IMR-90 (cell line): ENCODE data around the gene B3GLCT. TPM values are rescaled to one million over a fixed set of nuclear protein-coding genes. Genes with fewer than 3 reads are reported as not detected.

ENCODE experiments used
- ATAC-seq: fragments of 200-7000 bp; cut with Tn5 transposase; 2 replicates; pipeline ENCODE4 v1.9.1; 2020; ENCODE audit warnings: low read depth, mild to moderate bottlenecking, moderate library complexity
- BruUV-seq: library from RNA; stranded (reverse); fragments of 400-500 nt; replicated peaks from 2 replicates; lab custom pipeline; 2021; lab: Mats Ljungman, UMichigan
- CTCF ChIA-PET: fragments of 300-600 bp; formaldehyde crosslinking; extraction: SDS; loops from one replicate; lab custom pipeline; 2021; ENCODE audit warnings: antibody characterized with exemption; lab: Yijun Ruan, JAX
- POLR2A ChIA-PET: fragments of 300-600 bp; sonication (Branson Sonifier 250); formaldehyde crosslinking; loops from one replicate; lab custom pipeline; 2022; ENCODE audit warnings: antibody characterized with exemption; ENCODE audit not compliant: unreplicated experiment; lab: Charles Lee
- DNase-seq: peaks from one replicate; pipeline ENCODE4 v3.0.0; 2013
- H2AFZ ChIP-seq: replicated peaks from 2 replicates; pipeline ENCODE3; 2013; ENCODE audit warnings: low read length, mild to moderate bottlenecking; ENCODE audit not compliant: poor library complexity
- H2AK5ac ChIP-seq: 2 replicates; pipeline ENCODE4 v1.6.1; 2013; ENCODE audit warnings: low read depth, low read length, inconsistent platforms
- H2AK9ac ChIP-seq: replicated peaks from 2 replicates; pipeline ENCODE3; 2013; ENCODE audit warnings: mild to moderate bottlenecking, low read depth, low read length, moderate library complexity; ENCODE audit not compliant: poor library complexity
- H2BK120ac ChIP-seq: 2 replicates; pipeline ENCODE4 v1.6.1; 2013; ENCODE audit warnings: low read depth, low read length, inconsistent platforms
- H2BK15ac ChIP-seq: 3 replicates; pipeline ENCODE4 v1.6.1; 2013; ENCODE audit warnings: low read depth, low read length, inconsistent platforms
- H2BK20ac ChIP-seq: 2 replicates; pipeline ENCODE4 v1.6.1; 2013; ENCODE audit warnings: low read depth, mild to moderate bottlenecking, inconsistent platforms, low read length, moderate library complexity
- H2BK5ac ChIP-seq: 2 replicates; pipeline ENCODE4 v1.6.1; 2013; ENCODE audit warnings: mild to moderate bottlenecking, low read depth, low read length, inconsistent platforms; ENCODE audit not compliant: poor library complexity, severe bottlenecking
- H3K14ac ChIP-seq: replicated peaks from 2 replicates; pipeline ENCODE4 v1.6.1; 2013; ENCODE audit warnings: low read depth, low read length, inconsistent platforms
- H3K18ac ChIP-seq: 2 replicates; pipeline ENCODE4 v1.6.1; 2013; ENCODE audit warnings: low read depth, low read length, control low read depth
- H3K23ac ChIP-seq: 2 replicates; pipeline ENCODE4 v1.6.1; 2013; ENCODE audit warnings: low read depth, low read length, inconsistent platforms
- H3K27ac ChIP-seq: 2 replicates; pipeline ENCODE4 v1.5.1; 2013; ENCODE audit warnings: mild to moderate bottlenecking, control low read depth, low read length; ENCODE audit not compliant: insufficient read depth
- H3K27me3 ChIP-seq: 2 replicates; pipeline ENCODE4 v1.6.1; 2013; ENCODE audit warnings: low read length; ENCODE audit not compliant: control insufficient read depth, insufficient read depth
- H3K36me3 ChIP-seq: 2 replicates; pipeline ENCODE4 v1.6.1; 2013; ENCODE audit warnings: low read length, mixed read lengths; ENCODE audit not compliant: control insufficient read depth, insufficient read depth
- H3K4ac ChIP-seq: 2 replicates; pipeline ENCODE4 v1.6.1; 2013; ENCODE audit warnings: low read depth, low read length, inconsistent platforms
- H3K4me1 ChIP-seq: 2 replicates; pipeline ENCODE4 v1.6.1; 2013; ENCODE audit warnings: low read length, mixed read lengths; ENCODE audit not compliant: control insufficient read depth, insufficient read depth
- H3K4me2 ChIP-seq: 2 replicates; pipeline ENCODE4 v1.6.1; 2013; ENCODE audit warnings: low read depth, mild to moderate bottlenecking, control low read depth, low read length, moderate library complexity
- H3K4me3 ChIP-seq: 2 replicates; pipeline ENCODE4 v1.5.1; 2013; ENCODE audit warnings: low read depth, mild to moderate bottlenecking, control low read depth, low read length, moderate library complexity; ENCODE audit not compliant: insufficient read depth
- H3K56ac ChIP-seq: 2 replicates; pipeline ENCODE4 v1.6.1; 2013; ENCODE audit warnings: low read length, inconsistent platforms; ENCODE audit not compliant: insufficient read depth; ENCODE audit errors: extremely low read depth
- H3K79me1 ChIP-seq, 2 experiments: 2 replicates each; pipeline ENCODE4 v1.6.1; 2013; ENCODE audit warnings: low read length in 2 of 2, inconsistent platforms in 1 of 2, low read depth in 1 of 2
- H3K9ac ChIP-seq: 2 replicates; pipeline ENCODE4 v1.6.1; 2013; ENCODE audit warnings: low read depth, low read length, control low read depth
- H3K9me1 ChIP-seq: 2 replicates; pipeline ENCODE4 v1.6.1; 2013; ENCODE audit warnings: low read length, inconsistent platforms; ENCODE audit not compliant: insufficient read depth
- H3K9me3 ChIP-seq: 2 replicates; pipeline ENCODE4 v1.6.1; 2013; ENCODE audit warnings: low read length; ENCODE audit not compliant: control insufficient read depth, insufficient read depth
- H4K20me1 ChIP-seq: 2 replicates; pipeline ENCODE4 v1.6.1; 2013; ENCODE audit warnings: low read length, inconsistent platforms; ENCODE audit not compliant: insufficient read depth
- H4K5ac ChIP-seq: 2 replicates; pipeline ENCODE4 v1.6.1; 2013; ENCODE audit warnings: mild to moderate bottlenecking, low read depth, low read length, control low read depth
- H4K8ac ChIP-seq, 2 experiments: 2 replicates each; pipeline ENCODE4 v1.6.1; 2013; ENCODE audit warnings: low read depth in 2 of 2, low read length in 2 of 2, control low read depth in 1 of 2, inconsistent platforms in 1 of 2
- H4K91ac ChIP-seq: 2 replicates; pipeline ENCODE4 v1.6.1; 2013; ENCODE audit warnings: low read depth, low read length, inconsistent platforms; ENCODE audit not compliant: insufficient read depth
- BHLHE40 ChIP-seq: fragments of 150-350 bp; IDR thresholded peaks from 2 replicates; pipeline ENCODE4 v1.6.1; 2016; ENCODE audit warnings: mild to moderate bottlenecking, low read depth, low read length
- CEBPB ChIP-seq: IDR thresholded peaks from 2 replicates; pipeline ENCODE4 v1.6.1; 2012; ENCODE audit warnings: low read depth, low read length, improper control_type of control experiment
- CHD1 ChIP-seq: IDR thresholded peaks from 2 replicates; pipeline ENCODE4 v1.6.1; 2012; ENCODE audit warnings: low read depth, low read length, improper control_type of control experiment
- CTCF ChIP-seq: conservative IDR thresholded peaks from 2 replicates; pipeline ENCODE4 v1.5.1; 2012; ENCODE audit warnings: mild to moderate bottlenecking, low read depth, low read length, improper control_type of control experiment
- ELK1 ChIP-seq: fragments of 150-350 bp; IDR thresholded peaks from 2 replicates; pipeline ENCODE4 v1.6.1; 2016; ENCODE audit warnings: low read depth, mild to moderate bottlenecking, low read length, moderate library complexity, borderline replicate concordance
- FOS ChIP-seq: fragments of 150-350 bp; IDR thresholded peaks from 2 replicates; pipeline ENCODE4 v1.6.1; 2016; ENCODE audit warnings: low read depth, low read length
- MAFK ChIP-seq: IDR thresholded peaks from 2 replicates; pipeline ENCODE4 v1.6.1; 2012; ENCODE audit warnings: low read depth, low read length, improper control_type of control experiment
- MAZ ChIP-seq: IDR thresholded peaks from 2 replicates; pipeline ENCODE4 v1.6.1; 2012; ENCODE audit warnings: low read depth, mild to moderate bottlenecking, low read length, improper control_type of control experiment, moderate library complexity, borderline replicate concordance
- MXI1 ChIP-seq: IDR thresholded peaks from 2 replicates; pipeline ENCODE4 v1.6.1; 2012; ENCODE audit warnings: low read depth, mild to moderate bottlenecking, low read length, moderate library complexity, borderline replicate concordance
- NFE2L2 ChIP-seq: fragments of 150-350 bp; IDR thresholded peaks from 2 replicates; pipeline ENCODE4 v1.6.1; 2016; ENCODE audit warnings: low read depth, mild to moderate bottlenecking, low read length
- POLR2A ChIP-seq: IDR thresholded peaks from 2 replicates; pipeline ENCODE4 v1.6.1; 2012; ENCODE audit warnings: mild to moderate bottlenecking, low read depth, low read length
- RAD21 ChIP-seq: IDR thresholded peaks from 2 replicates; pipeline ENCODE4 v1.6.1; 2012; ENCODE audit warnings: low read length, improper control_type of control experiment
- RCOR1 ChIP-seq: IDR thresholded peaks from 2 replicates; pipeline ENCODE4 v1.6.1; 2012; ENCODE audit warnings: mild to moderate bottlenecking, low read length, improper control_type of control experiment; ENCODE audit not compliant: insufficient replicate concordance
- RFX5 ChIP-seq: IDR thresholded peaks from 2 replicates; pipeline ENCODE4 v1.8.0; 2012; ENCODE audit warnings: low read depth, mild to moderate bottlenecking, low read length, moderate library complexity
- SMC3 ChIP-seq: fragments of 150-350 bp; IDR thresholded peaks from 2 replicates; pipeline ENCODE4 v1.6.1; 2016; ENCODE audit warnings: low read depth, mild to moderate bottlenecking, antibody characterized with exemption, low read length, moderate library complexity
- USF2 ChIP-seq: fragments of 150-350 bp; IDR thresholded peaks from 2 replicates; pipeline ENCODE4 v1.6.1; 2017; ENCODE audit warnings: mild to moderate bottlenecking, antibody characterized with exemption, low read length, low read depth
- WGBS, 2 experiments: methylation state at CpG; one replicate each; pipeline versions ENCODE4 v1.1.5 to v1.1.7; 2013; ENCODE audit warnings: missing lambda C conversion rate in 2 of 2; ENCODE audit not compliant: insufficient read length in 1 of 2; ENCODE audit errors: extremely low coverage in 2 of 2; 5-methylcytosine and 5-hydroxymethylcytosine counted together
- dilution Hi-C: fragments of 300-500 bp; cut with HindIII; formaldehyde crosslinking; loops from one replicate; pipeline ENCODE4 v1.14.3; 2018; ENCODE audit warnings: low sequenced_read_pairs; ENCODE audit not compliant: unreplicated experiment
- in situ Hi-C: fragments of 300-500 bp; cut with MboI; formaldehyde crosslinking; loops from 3 replicates; pipeline ENCODE4 v1.14.3; 2019; ENCODE audit warnings: low sequenced_read_pairs, inconsistent platforms, mixed read lengths
- intact Hi-C: fragments of 100-400 bp; cut with micrococcal nuclease; formaldehyde crosslinking; loops from 2 replicates; pipeline ENCODE4 v1.10.0; 2022
- polyA plus RNA-seq, 3 experiments: library from polyadenylated mRNA; depleted of rRNA; stranded (reverse); fragments of >200 nt; gene quantifications; 2 replicates each; pipeline ENCODE4 v1.2.3, GENCODE V29; 2012; ENCODE audit warnings: low replicate concordance in 1 of 3
- total RNA-seq: library from RNA; depleted of rRNA; stranded (reverse); fragments of >200 nt; gene quantifications from 2 replicates; pipeline ENCODE4 v1.2.3, GENCODE V29; 2012

The B3GLCT gene
- total and polyA plus RNA-seq, 2 of the 4 experiments (the other 2 are of a cell fraction), result 2.0 to 4.5 TPM

GRCh38 chr13:31321457-31321856 lies 121.7 kb downstream of the B3GLCT start:
- H3K4me1 ChIP-seq, result no peaks in the 10 kb centered on the region
- no peak overlapping the region for H2AK5ac ChIP-seq
- ChIA-PET CTCF (no interaction called here), POLR2A (no interaction called here)
- H2AK9ac ChIP-seq, result no peak overlapping the region
- H3K27ac ChIP-seq, result no peak overlapping the region
- no peak overlapping the region for H3K23ac ChIP-seq
- H3K4me3 ChIP-seq, result no peak overlapping the region
- no peaks in the 10 kb centered on the region for H3K36me3 ChIP-seq
- H4K20me1 ChIP-seq, result no peaks in the 10 kb centered on the region
- no peak overlapping the region for H3K56ac ChIP-seq
- no peak overlapping the region for H3K4ac ChIP-seq
- no peak overlapping the region for H4K8ac ChIP-seq
- no peak overlapping the region for H3K4me2 ChIP-seq
- DNase-seq (no peak), ATAC-seq (no peak)
- no peak overlapping the region for H2AFZ ChIP-seq
- no peaks in the 10 kb centered on the region for H3K9me3 ChIP-seq
- H4K5ac ChIP-seq, result no peak overlapping the region
- H4K91ac ChIP-seq, result no peak overlapping the region
- H3K18ac ChIP-seq, result no peak overlapping the region
- in situ Hi-C loops (no loop called here), dilution Hi-C loops (no loop called here), intact Hi-C loops (no loop called here)
- no peak overlapping the region for H2BK20ac ChIP-seq
- no TSS peak for BruUV-seq
- no peaks in the 10 kb centered on the region for H3K79me1 ChIP-seq
- H3K14ac ChIP-seq, result no peak overlapping the region
- no CpG with 5 or more reads among the region's 3 CpGs for WGBS, 2 experiments
- TF ChIP-seq CTCF (no peak), MAZ (no peak), SMC3 (no peak), POLR2A (no peak), FOS (no peak), RAD21 (no peak), MAFK (no peak), NFE2L2 (no peak), USF2 (no peak), BHLHE40 (no peak), RFX5 (no peak), CEBPB (no peak), MXI1 (no peak), ELK1 (no peak), RCOR1 (no peak), CHD1 (no peak)
- no peak overlapping the region for H2BK15ac ChIP-seq
- no peak overlapping the region for H2BK120ac ChIP-seq
- no peak overlapping the region for H2BK5ac ChIP-seq
- no peak overlapping the region for H3K9ac ChIP-seq
- H3K27me3 ChIP-seq, result no peaks in the 10 kb centered on the region
- H3K9me1 ChIP-seq, result no peaks in the 10 kb centered on the region
